Measurements from ENCODE around the gene PLCG2.
"Not testable (repeated sequence)": the region's sequence is repeated elsewhere in the genome, so short reads cannot be mapped to it uniquely, and the experiment has no call there.

The PLCG2 gene

GRCh38 chr16:81778861-81779535, at the start of gene PLCG2:
Gene PLCG2, plus strand, starts transcription at chr16:81779291. Its CDS starts 6,699 bp downstream, at chr16:81785990.
- peak; percentile 36 for DNase-seq

- no peak for DNase-seq
These were observed 49.6 kb upstream of the PLCG2 start for GRCh38 chr16:81729451-81729850.

GRCh38 chr16:81730090-81731051, 48.7 kb upstream of the PLCG2 start:
- DNase-seq: peak; percentile 86

- no peak for DNase-seq
These were observed 47.4 kb upstream of the PLCG2 start for GRCh38 chr16:81731649-81732048.

GRCh38 chr16:81732699-81733098, 46.4 kb upstream of the PLCG2 start:
- no peak for DNase-seq

GRCh38 chr16:81733295-81733694, 45.8 kb upstream of the PLCG2 start:
- no peak for DNase-seq

GRCh38 chr16:81734632-81735434, 44.3 kb upstream of the PLCG2 start:
- DNase-seq: no peak

GRCh38 chr16:81737885-81738536, 41.1 kb upstream of the PLCG2 start:
- DNase-seq: peak; percentile 78

- DNase-seq: no peak
These were observed 40.2 kb upstream of the PLCG2 start for GRCh38 chr16:81738783-81739496.

GRCh38 chr16:81739503-81739902, 39.6 kb upstream of the PLCG2 start:
- DNase-seq: no peak

GRCh38 chr16:81740169-81740568, 38.9 kb upstream of the PLCG2 start:
- DNase-seq: no peak

- DNase-seq: not testable (repeated sequence)
These were observed 37.7 kb upstream of the PLCG2 start for GRCh38 chr16:81741430-81741770.

GRCh38 chr16:81744385-81744784, 34.7 kb upstream of the PLCG2 start:
- no peak for DNase-seq

- DNase-seq: no peak
These were observed 34.2 kb upstream of the PLCG2 start for GRCh38 chr16:81744911-81745310.

- no peak for DNase-seq
These were observed 33.2 kb upstream of the PLCG2 start for GRCh38 chr16:81745704-81746558.

- no peak for DNase-seq
These were observed 32.5 kb upstream of the PLCG2 start for GRCh38 chr16:81746566-81746965.

- no peak for DNase-seq
These were observed 30.5 kb upstream of the PLCG2 start for GRCh38 chr16:81748476-81749198.

GRCh38 chr16:81752225-81752875, 26.7 kb upstream of the PLCG2 start:
- no peak for DNase-seq

- DNase-seq: no peak
These were observed 26.2 kb upstream of the PLCG2 start for GRCh38 chr16:81752876-81753227.

GRCh38 chr16:81754858-81755257, 24.2 kb upstream of the PLCG2 start:
- DNase-seq: no peak

All from NCI-H1105 treated with DMSO at 0.1 percent for 48 hours (cell line).